Cerebellar cortex (tissue), 1 donor: ENCODE results near the gene CCDC60.

Experiments
- DNase-seq: peaks from one replicate; pipeline ENCODE4 v3.0.0-alpha.2; 2015; ENCODE audit warnings: low spot score

Gene CCDC60

GRCh38 chr12:119446459-119446858, 111.9 kb downstream of the CCDC60 start:
- no peak for DNase-seq

DNA sequence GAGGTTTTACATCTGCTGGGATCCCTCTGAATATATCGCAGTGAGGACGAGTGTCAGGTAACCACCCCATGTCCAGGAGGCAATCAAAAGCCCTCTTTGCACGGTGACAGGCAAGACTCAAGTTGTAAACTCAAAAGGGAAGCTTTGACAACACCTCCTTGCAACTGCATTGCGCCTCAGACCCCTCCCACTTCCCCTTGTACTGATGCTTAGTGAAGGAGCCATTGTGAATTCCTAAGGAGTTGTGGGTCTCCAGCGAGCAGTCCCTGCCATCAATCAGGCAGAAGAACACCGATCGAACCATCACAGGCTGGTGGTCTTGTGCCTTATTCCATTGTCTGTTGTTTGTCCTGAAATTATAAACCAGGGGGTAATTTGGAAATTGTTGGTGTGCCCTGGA, 112.6 kb downstream of the CCDC60 start:
- no peak for DNase-seq

DNA sequence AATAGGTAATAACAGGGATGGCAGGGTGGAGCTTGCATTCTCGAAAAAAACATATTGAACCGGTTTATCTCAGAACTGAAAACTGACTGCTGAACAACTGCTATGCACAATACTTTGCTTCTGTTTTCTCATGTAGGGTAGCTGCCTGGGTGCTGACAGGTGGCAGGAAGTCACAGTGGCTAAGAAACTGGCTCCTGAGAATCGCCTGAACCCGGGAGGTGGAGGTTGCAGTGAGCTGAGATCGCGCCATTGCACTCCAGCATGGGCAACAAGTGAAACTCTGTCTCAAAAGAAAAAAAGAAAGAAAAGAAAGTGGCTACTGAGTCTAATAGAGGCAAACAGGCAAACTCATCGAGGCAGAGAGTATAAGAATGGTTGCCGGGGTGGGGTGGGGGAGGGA, 113.1 kb downstream of the CCDC60 start:
- no peak for DNase-seq

GRCh38 chr12:119448611-119449131, 114.1 kb downstream of the CCDC60 start:
- no peak for DNase-seq

DNA sequence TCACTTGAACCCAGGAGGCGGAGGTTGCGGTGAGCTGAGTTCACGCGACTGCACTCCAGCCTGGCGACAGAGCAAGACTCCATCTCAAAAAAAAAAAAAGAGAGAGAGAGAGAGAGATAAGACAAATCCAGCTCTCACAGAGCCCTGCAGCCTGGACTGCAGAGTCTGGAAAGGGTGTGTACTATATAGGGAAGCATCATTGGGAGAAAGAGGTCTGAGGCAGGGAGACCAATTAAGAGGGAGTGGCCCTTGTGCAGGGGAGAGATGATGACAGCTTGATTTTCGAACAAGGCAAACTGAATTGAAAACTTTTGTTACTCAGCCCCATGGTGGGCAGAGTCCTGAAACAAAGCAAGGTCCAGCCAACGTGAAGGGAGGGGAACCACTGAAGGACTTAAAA, 116.2 kb downstream of the CCDC60 start:
- no peak for DNase-seq

- DNase-seq, result no peak
Observed at GRCh38 chr12:119456824-119457223, 122.3 kb downstream of the CCDC60 start.

GRCh38 chr12:119457271-119457670, 122.7 kb downstream of the CCDC60 start:
- no peak for DNase-seq

DNA sequence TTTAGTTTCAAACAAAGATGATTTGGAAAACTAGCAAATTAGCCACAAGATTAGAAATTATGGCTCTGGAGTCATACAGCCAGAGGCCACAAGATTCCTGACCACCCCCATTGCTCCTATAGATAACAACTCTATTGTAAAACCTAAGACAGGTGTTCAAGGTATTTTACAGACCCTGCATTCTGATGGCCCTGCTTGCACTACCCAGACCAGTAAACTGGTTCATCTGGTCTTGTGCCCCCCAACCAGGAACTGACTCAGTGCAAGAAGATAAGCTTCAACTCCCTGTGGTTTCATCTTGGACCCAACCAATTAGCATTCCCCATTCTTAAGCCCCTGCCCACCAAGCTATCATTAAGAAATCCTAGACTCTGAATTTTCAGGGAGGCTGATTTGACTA, 125.0 kb downstream of the CCDC60 start:
- no peak for DNase-seq

DNA sequence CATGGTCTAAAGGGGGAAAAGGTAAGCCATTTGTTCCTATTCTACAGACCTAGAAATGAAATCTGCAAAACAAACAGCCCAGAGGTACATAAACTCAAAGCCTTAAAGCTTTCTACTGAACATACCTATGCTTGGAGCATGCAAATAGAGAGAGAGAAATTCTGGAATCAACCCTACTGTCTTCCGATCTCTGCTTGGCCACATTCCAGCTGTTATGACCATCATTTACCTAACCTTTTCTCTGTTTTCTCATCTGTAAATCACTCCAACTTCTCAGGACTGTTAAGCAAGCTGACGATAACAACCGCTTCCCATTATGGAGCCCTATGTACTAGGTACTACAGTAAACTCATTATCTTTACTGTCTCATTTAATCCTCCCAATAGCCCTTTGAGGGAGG, 126.3 kb downstream of the CCDC60 start:
- DNase-seq, result no peak

GRCh38 chr12:119461636-119462214, 127.2 kb downstream of the CCDC60 start:
- DNase-seq, result no peak

- no peak for DNase-seq
Observed at GRCh38 chr12:119463211-119463926, 128.8 kb downstream of the CCDC60 start.

DNA sequence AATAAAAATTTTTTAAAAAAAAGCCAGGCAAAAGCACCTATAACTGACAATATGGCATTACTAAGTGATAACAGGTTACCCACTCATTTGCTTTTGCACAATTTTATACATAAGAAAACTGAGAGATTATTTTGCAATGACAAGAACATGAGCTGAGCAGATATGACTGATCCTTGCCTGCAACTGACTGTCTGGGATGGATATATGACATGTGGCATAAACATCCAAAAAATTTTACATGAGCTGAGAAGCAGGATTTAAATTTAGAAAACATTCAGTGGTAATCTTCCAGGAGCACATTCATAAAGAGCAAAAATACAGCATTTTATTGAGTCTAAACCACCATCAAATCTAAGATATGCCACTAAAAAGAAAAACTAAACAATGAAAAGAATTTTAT, 133.8 kb downstream of the CCDC60 start:
- no peak for DNase-seq

DNA sequence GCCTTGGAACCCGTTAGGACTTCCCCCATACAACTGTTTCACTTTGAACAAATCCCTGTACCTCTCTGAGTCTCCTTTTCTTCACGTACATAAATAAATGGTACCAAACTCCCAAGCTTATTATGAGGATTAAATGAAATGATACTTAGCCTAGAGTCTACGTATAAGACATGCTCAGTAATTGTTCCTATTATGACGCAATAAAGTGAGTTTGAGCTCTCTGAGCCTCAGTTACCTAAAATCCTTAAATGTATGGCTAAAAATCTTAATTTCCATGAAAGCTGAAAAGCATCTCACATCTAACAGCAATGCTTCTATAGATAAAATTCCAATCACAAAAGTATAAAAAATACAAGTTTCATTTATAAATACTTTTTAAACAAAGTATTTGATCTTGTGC, 141.1 kb downstream of the CCDC60 start:
- no peak for DNase-seq

DNA sequence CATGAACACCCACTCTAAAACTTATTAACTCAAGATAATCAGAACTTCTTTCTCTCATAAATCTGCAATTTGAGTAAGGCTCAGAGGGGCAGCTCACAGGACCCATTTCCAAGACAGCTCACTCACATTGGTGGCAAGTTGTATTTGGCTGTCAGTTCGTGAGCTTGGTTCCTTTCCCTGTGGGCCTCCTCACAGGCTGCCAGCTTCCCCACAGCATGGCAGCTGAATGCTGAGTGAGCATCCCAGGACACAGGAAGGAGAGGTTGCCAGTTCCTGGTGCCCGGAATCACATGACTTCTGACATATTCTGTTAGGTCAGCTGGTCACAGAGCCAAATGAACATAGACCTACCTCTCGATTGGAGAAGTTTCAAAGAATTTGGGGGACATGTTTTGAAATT, 142.4 kb downstream of the CCDC60 start:
- DNase-seq, result no peak

DNA sequence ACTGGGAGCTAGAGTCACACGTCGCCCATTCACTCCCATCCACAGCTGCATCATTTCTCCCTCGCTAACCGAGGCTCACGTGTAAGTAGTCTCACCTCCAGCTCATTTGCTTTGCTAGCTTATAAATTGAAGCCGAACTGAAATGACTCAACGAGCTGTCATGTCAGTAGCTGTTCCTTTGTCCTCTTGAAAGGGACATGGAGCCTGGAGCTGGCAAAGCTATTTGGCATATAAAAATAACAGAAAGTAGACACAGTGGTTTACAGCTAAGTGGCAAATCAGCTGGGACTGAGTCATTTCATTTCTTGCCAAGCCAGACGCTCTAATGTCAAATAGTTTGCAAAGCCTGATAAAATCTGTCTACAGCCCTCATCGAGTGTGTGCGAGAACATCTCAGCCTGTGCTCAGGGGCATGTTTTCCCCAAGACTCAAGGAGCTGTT, 144.6 kb downstream of the CCDC60 start:
- no peak for DNase-seq

- DNase-seq, result no peak
Observed at GRCh38 chr12:119480551-119480950, 146.0 kb downstream of the CCDC60 start.

DNA sequence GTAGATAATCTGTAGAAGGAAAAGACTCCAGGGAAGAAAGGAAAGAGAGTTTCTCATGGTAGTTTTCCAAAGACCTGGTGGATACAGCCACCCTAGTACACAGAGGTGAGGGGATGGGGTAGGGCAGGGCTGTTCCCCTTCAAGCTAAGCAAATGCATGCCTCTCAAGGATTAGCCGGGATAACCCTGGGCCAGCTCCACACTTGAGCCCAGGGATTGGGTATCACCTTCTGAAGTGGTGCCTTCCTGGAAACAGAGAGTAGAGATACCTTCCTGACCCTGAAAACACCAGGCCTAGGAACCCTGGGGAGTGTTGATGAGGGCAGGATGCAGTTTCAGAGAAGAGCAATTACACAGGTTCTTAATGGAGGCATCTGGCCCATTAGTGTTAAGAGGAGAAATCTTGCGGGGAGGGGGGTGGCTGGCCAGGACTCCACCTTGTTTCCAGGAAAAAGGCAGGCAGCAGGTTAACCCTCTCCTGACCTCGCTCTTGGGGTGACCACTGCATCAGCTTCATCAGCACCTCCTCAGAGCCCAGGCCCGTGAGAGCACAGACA, 152.1 kb downstream of the CCDC60 start:
- DNase-seq, result no peak

GRCh38 chr12:119491814-119492213, 157.3 kb downstream of the CCDC60 start:
- DNase-seq, result no peak

DNA sequence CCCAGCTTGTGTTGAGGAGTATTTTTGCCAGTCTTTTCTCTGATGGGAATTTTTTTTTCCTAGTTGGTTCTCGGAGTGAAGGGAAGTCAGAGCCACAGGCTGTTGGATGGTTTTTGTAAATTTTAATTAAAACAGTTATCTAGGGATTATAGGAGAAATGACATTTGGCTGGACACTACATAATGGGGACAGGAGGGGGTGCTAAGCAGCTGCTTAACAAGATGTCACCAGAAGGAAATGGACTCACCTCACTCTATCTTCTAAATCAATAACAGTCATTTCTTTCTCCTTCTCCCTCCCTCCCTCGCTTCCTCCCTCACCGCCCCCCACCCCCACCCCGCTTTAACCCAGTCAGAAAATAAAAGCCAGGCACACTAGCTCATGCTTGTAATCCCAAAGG, 165.7 kb downstream of the CCDC60 start:
- no peak for DNase-seq

DNA sequence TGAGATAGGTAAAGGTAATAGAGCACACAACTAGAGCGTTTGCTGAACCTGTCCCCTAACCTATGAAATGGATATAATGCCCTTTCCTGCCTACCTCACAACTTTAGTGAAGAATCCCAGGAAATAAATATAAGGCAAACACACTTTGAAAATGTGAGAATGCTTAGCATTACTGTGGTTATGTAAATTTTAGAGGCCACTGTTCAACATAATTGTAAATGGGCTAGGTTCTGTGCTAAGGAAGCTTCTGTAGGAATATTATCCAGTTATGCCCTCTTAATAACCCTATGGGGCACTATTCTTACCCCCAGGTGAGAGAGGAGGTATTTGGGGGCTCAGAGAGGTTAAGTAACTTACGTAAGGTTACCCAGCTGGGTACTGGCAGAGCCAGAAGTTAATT, 166.5 kb downstream of the CCDC60 start:
- DNase-seq, result no peak

DNA sequence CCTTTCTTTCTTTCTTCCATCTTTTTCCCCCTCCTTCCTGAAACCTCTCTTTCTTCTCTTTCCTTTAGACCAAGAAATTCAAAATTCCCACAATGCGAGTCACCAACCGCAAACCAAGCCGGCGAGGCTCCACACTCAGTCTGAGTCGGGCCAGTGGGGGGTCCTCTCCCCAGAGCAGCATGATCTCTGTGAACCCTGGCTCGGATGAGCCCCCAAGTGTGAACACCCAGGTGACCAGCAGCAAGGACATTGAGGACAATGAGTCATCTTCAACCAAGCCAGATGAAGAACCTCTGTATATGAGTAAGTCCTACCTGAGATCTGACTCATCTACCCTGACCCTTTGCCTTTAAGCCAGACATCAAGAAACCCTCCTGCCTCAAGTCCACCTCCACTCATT, 170.5 kb downstream of the CCDC60 start:
- no peak for DNase-seq

DNA sequence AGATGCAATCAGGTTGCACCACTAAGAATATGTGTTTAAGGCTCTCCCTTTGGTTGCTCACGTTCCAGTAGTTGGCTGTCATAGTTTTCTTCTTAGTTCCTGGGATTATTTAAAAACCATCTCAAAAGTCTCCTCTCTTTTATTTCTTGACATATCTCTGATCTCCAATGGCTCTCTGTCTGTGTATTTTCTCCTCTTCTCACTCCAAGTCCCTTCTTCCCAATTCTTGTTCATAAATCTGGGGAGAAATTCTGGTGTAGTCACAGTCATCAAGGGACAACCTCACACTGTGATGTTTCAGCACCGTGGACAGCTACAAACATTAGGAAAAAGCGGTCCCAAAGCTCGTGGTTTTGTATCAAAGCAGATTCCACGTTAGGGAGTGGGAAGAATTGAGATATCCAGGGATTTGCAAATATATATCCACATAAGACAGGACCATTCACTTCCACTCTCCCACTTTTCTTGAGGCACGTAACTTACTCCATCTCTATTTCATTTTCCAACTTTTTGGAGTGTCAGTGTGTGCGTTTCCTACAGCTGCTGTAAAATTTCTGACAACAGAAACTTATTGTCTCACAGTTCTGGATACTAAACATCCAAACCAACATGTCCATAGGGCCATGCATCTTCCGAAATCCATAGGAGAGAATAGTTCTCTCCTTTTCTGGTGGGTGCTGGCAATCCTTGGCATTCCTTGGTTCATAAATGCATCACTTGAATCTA, 178.4 kb downstream of the CCDC60 start:
- no peak for DNase-seq

DNA sequence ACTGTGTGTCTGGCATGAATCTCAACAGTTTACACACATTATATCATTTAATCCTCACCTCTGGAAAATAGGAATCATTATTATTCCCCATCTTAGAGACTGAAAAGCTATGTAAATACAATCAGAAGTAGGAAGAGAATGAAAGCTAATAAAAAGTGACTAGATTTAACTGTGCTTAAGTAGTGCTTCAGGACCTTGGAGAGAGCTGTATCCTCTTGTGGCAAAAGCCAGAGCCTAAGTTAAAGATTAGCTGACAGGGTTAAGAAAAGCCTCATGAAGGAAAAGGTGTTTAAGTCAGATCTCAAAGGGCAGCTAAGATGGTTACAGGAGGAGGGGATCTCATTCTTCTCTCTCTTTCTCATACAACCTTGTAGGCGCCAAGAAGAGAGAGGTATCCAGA, 193.7 kb downstream of the CCDC60 start:
- no peak for DNase-seq
